NCI-H2227 (cell line): ENCODE data around the gene FOXO6.
A peak's percentile ranks its signal among the peaks of the same experiment; 100 is the strongest.

Experiments used
- DNase-seq: peaks from one replicate; lab custom pipeline; 2025; ENCODE audit not compliant: unreplicated experiment; lab: John Stamatoyannopoulos, UW

FOXO6 gene

GRCh38 chr1:41365772-41366454 lies 4.7 kb downstream of the FOXO6 start:
- DNase-seq, result peak; percentile 67

- DNase-seq, result peak; percentile 67
These were observed 5.4 kb downstream of the FOXO6 start for GRCh38 chr1:41366455-41367287.

GRCh38 chr1:41367288-41367642 lies 6.0 kb downstream of the FOXO6 start:
- DNase-seq, result no peak

- no peak for DNase-seq
These were observed 7.1 kb downstream of the FOXO6 start for GRCh38 chr1:41368366-41368765.

GRCh38 chr1:41368801-41369200 lies 7.6 kb downstream of the FOXO6 start:
- DNase-seq, result no peak

GRCh38 chr1:41369531-41369930 lies 8.3 kb downstream of the FOXO6 start:
- DNase-seq, result no peak

- DNase-seq, result no peak
These were observed 9.0 kb downstream of the FOXO6 start for GRCh38 chr1:41370225-41370624.

GRCh38 chr1:41370756-41371420 lies 9.7 kb downstream of the FOXO6 start:
- DNase-seq, result no peak

GRCh38 chr1:41371630-41372599 lies 10.7 kb downstream of the FOXO6 start:
- peak; percentile 60 for DNase-seq

- no peak for DNase-seq
These were observed 11.4 kb downstream of the FOXO6 start for GRCh38 chr1:41372600-41372993.

GRCh38 chr1:41373373-41373772 lies 12.1 kb downstream of the FOXO6 start:
- DNase-seq, result no peak

GRCh38 chr1:41374711-41375110 lies 13.5 kb downstream of the FOXO6 start:
- DNase-seq, result no peak

GRCh38 chr1:41377397-41377796 lies 16.2 kb downstream of the FOXO6 start:
- no peak for DNase-seq

GRCh38 chr1:41378222-41378621 lies 17.0 kb downstream of the FOXO6 start:
- DNase-seq, result no peak

GRCh38 chr1:41378999-41379737 lies 17.9 kb downstream of the FOXO6 start:
- no peak for DNase-seq

GRCh38 chr1:41379738-41380130 lies 18.5 kb downstream of the FOXO6 start:
- no peak for DNase-seq

GRCh38 chr1:41380195-41380594 lies 19.0 kb downstream of the FOXO6 start:
- no peak for DNase-seq

GRCh38 chr1:41380979-41381691 lies 19.9 kb downstream of the FOXO6 start:
- DNase-seq, result peak; percentile 82

GRCh38 chr1:41381692-41382479 lies 20.7 kb downstream of the FOXO6 start:
- DNase-seq, result no peak
